ENCODE measurements around the gene APOL3. TPM values are rescaled to one million over a fixed set of nuclear protein-coding genes. Genes with fewer than 3 reads are reported as not detected.

The APOL3 gene
- total and polyA plus RNA-seq, 2 of the 13 experiments (the other 11 are each of a cell fraction or from before 2014, with no cell fraction given), result 3.8 to 5.4 TPM

- TF ChIP-seq, protein P1, sequence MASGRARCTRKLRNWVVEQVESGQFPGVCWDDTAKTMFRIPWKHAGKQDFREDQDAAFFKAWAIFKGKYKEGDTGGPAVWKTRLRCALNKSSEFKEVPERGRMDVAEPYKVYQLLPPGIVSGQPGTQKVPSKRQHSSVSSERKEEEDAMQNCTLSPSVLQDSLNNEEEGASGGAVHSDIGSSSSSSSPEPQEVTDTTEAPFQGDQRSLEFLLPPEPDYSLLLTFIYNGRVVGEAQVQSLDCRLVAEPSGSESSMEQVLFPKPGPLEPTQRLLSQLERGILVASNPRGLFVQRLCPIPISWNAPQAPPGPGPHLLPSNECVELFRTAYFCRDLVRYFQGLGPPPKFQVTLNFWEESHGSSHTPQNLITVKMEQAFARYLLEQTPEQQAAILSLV (CRISPR knock-in tag; IDR thresholded peaks at IDR 0.05; ENCODE audit: borderline replicate concordance), result no peak
- TF ChIP-seq ZNF563 (CRISPR knock-in tag; IDR thresholded peaks at IDR 0.05), result no peak
- TF ChIP-seq CEBPZ (IDR thresholded peaks at IDR 0.05; ENCODE audit: low read length), result no peak
- TF ChIP-seq ZNF256 (CRISPR knock-in tag; conservative IDR thresholded peaks at IDR 0.05), result no peak
- TF ChIP-seq GTF3A (CRISPR knock-in tag; conservative IDR thresholded peaks at IDR 0.05), result no peak
- TF ChIP-seq KDM5A (IDR thresholded peaks at IDR 0.05; ENCODE audit: borderline replicate concordance, low read length), result no peak
- no peak for TF ChIP-seq ZNF703 (CRISPR knock-in tag; IDR thresholded peaks at IDR 0.05; ENCODE audit: borderline replicate concordance)
- TF ChIP-seq, protein P2, sequence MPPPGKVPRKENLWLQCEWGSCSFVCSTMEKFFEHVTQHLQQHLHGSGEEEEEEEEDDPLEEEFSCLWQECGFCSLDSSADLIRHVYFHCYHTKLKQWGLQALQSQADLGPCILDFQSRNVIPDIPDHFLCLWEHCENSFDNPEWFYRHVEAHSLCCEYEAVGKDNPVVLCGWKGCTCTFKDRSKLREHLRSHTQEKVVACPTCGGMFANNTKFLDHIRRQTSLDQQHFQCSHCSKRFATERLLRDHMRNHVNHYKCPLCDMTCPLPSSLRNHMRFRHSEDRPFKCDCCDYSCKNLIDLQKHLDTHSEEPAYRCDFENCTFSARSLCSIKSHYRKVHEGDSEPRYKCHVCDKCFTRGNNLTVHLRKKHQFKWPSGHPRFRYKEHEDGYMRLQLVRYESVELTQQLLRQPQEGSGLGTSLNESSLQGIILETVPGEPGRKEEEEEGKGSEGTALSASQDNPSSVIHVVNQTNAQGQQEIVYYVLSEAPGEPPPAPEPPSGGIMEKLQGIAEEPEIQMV (CRISPR knock-in tag; IDR thresholded peaks at IDR 0.05; ENCODE audit: low read depth), result no peak
- TF ChIP-seq KDM2A (CRISPR knock-in tag; IDR thresholded peaks at IDR 0.05; ENCODE audit: borderline replicate concordance, low read depth), result peak; percentile 30; the same call in 1 of the 2 replicates
- TF ChIP-seq, protein P3, sequence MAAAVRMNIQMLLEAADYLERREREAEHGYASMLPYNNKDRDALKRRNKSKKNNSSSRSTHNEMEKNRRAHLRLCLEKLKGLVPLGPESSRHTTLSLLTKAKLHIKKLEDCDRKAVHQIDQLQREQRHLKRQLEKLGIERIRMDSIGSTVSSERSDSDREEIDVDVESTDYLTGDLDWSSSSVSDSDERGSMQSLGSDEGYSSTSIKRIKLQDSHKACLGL (CRISPR knock-in tag; IDR thresholded peaks at IDR 0.05), result no peak
- no peak for TF ChIP-seq CREM (IDR thresholded peaks at IDR 0.05)
- no peak for TF ChIP-seq CREM (CRISPR knock-in tag; IDR thresholded peaks at IDR 0.05)
- no peak for TF ChIP-seq HDAC6 (IDR thresholded peaks at IDR 0.05; ENCODE audit: low read depth, low read length)
- no peak for TF ChIP-seq ARNTL (CRISPR knock-in tag; IDR thresholded peaks at IDR 0.05)
- TF ChIP-seq ZNF691 (CRISPR knock-in tag; IDR thresholded peaks at IDR 0.05; ENCODE audit: borderline replicate concordance, low read depth), result no peak
- no peak for TF ChIP-seq ZSCAN9 (CRISPR knock-in tag; IDR thresholded peaks at IDR 0.05; ENCODE audit: borderline replicate concordance)
- TF ChIP-seq, protein P4, sequence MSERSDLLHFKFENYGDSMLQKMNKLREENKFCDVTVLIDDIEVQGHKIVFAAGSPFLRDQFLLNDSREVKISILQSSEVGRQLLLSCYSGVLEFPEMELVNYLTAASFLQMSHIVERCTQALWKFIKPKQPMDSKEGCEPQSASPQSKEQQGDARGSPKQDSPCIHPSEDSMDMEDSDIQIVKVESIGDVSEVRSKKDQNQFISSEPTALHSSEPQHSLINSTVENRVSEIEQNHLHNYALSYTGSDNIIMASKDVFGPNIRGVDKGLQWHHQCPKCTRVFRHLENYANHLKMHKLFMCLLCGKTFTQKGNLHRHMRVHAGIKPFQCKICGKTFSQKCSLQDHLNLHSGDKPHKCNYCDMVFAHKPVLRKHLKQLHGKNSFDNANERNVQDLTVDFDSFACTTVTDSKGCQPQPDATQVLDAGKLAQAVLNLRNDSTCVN (CRISPR knock-in tag; IDR thresholded peaks at IDR 0.05; ENCODE audit: borderline replicate concordance), result no peak
- TF ChIP-seq, protein P5, sequence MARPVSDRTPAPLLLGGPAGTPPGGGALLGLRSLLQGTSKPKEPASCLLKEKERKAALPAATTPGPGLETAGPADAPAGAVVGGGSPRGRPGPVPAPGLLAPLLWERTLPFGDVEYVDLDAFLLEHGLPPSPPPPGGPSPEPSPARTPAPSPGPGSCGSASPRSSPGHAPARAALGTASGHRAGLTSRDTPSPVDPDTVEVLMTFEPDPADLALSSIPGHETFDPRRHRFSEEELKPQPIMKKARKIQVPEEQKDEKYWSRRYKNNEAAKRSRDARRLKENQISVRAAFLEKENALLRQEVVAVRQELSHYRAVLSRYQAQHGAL (CRISPR knock-in tag; IDR thresholded peaks at IDR 0.05; ENCODE audit: not compliant biosample characterization), result no peak
- no peak for TF ChIP-seq CHD4 (IDR thresholded peaks at IDR 0.05; ENCODE audit: borderline replicate concordance, low read length)
- TF ChIP-seq ZBTB25 (CRISPR knock-in tag; IDR thresholded peaks at IDR 0.05), result no peak
Measured at GRCh38 chr22:36125434-36125833, 35.1 kb downstream of the APOL3 start (continued).

Measured in HepG2 (cell line).